K562 (cell line): ENCODE data around the gene KCTD21. TPM values are rescaled to one million over a fixed set of nuclear protein-coding genes. Genes with fewer than 3 reads are reported as not detected.

Source experiments
- CEBPG ChIP-seq, 3 experiments: fragments of 200-800 bp in 1 of 3; sonication (Bioruptor generic) in 1 of 3; sonication (generic) in 1 of 3; formaldehyde crosslinking in 1 of 3; IDR thresholded peaks in 2 of 3; conservative IDR thresholded peaks in 1 of 3; 2 replicates each; pipeline versions ENCODE4 v1.6.1 to v1.8.0; 2016 to 2022; ENCODE audit warnings: missing compliant biosample characterization in 2 of 3, missing genetic modification characterization in 2 of 3, mild to moderate bottlenecking in 1 of 3, missing genetic modification reagents in 1 of 3
- CREM ChIP-seq: IDR thresholded peaks from 2 replicates; pipeline ENCODE4 v1.6.1; 2014; ENCODE audit warnings: antibody characterized with exemption, low read depth
- PHTF2 ChIP-seq: fragments of 250-450 bp; sonication (Bioruptor Pico); IDR thresholded peaks from 2 replicates; pipeline ENCODE4 v1.5.0; 2021; ENCODE audit warnings: mild to moderate bottlenecking
- ZNF830 ChIP-seq: fragments of 250-450 bp; sonication (Bioruptor Pico); IDR thresholded peaks from 2 replicates; pipeline ENCODE4 v1.5.0; 2021; ENCODE audit warnings: mild to moderate bottlenecking
- polyA plus RNA-seq, 8 experiments: library from polyadenylated mRNA; depleted of rRNA in 4 of 8; stranded (reverse) in 5 of 8; unstranded in 3 of 8; fragments of >200 nt; fragmentation: Nextera tagmentation in 2 of 8; fragmentation: Illumina TruSeq in 1 of 8; extraction: Ambion mirVana in 2 of 8; extraction: Trizol in 1 of 8; gene quantifications; 2 replicates each; pipeline versions ENCODE4 v1.2.1 to v1.2.3, GENCODE V29; 2011 to 2014; ENCODE audit warnings: inconsistent platforms in 1 of 8, missing spikeins in 1 of 8
- total RNA-seq, 7 experiments: library from RNA; depleted of rRNA in 6 of 7; stranded (reverse); fragments of >200 nt in 6 of 7; fragmentation: Illumina TruSeq in 2 of 7; extraction: Trizol in 2 of 7; gene quantifications; 2 replicates each; pipeline versions ENCODE4 v1.2.1 to v1.2.3, GENCODE V29; 2011 to 2021; ENCODE audit warnings: low replicate concordance in 1 of 7
- TF ChIP-seq, protein P1 (sequence below), 2 experiments: fragments of 450-650 bp in 1 of 2; IDR thresholded peaks; 2 replicates each; pipeline ENCODE4 v1.6.1; 2011 to 2017; ENCODE audit warnings: low read depth in 2 of 2, antibody characterized with exemption in 1 of 2, borderline replicate concordance in 1 of 2, low read length in 1 of 2, mild to moderate bottlenecking in 1 of 2, mixed read lengths in 1 of 2; ENCODE audit not compliant: control insufficient read depth in 1 of 2
- TF ChIP-seq, protein P2 (sequence below): fragments of 200-800 bp; sonication (Bioruptor generic); IDR thresholded peaks from 2 replicates; pipeline ENCODE4 v1.6.1; 2016; ENCODE audit warnings: missing genetic modification characterization, missing compliant biosample characterization
- TF ChIP-seq, protein P3 (sequence below): IDR thresholded peaks from 2 replicates; pipeline ENCODE4 v1.6.1; 2016; ENCODE audit warnings: missing genetic modification characterization, missing compliant biosample characterization
- TF ChIP-seq, protein P4 (sequence below), 2 experiments: IDR thresholded peaks in 1 of 2; conservative IDR thresholded peaks in 1 of 2; 2 replicates each; pipeline ENCODE4 v1.6.1; 2016; ENCODE audit warnings: low read depth in 2 of 2, mild to moderate bottlenecking in 1 of 2, missing compliant biosample characterization in 1 of 2, missing genetic modification characterization in 1 of 2, moderate library complexity in 1 of 2
- TF ChIP-seq, protein P5 (sequence below), 2 experiments: IDR thresholded peaks; 2 replicates each; pipeline ENCODE4 v1.6.1; 2012; ENCODE audit warnings: improper control_type of control experiment in 2 of 2, low read depth in 2 of 2, low read length in 2 of 2, borderline replicate concordance in 1 of 2

KCTD21 gene
- total and polyA plus RNA-seq, 9 of the 15 experiments (the other 6 are each of a cell fraction or from before 2014, with no cell fraction given), result 0.34 to 5.4 (median 1.9) TPM

DNA sequence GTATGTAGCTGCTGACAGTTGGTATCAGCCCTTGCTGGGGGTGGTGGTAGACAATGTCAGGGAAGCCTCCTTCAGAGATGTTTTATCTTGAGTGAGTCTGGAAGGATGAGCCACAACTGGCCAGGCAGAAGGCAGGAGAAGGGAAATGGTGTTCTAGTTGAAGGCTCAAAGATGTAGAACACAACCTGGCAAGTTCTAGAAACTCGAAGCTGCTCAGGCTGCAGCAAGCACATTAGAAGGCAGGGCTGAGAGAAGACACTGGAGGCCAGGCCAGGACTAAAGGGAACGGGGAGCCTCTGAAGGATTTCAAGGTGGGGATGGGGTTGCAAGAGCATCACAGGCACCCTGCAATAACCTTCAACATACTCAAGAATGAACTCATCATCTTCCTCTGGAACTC lies 40.7 kb upstream of the KCTD21 start (continued):
- TF ChIP-seq, protein P1, sequence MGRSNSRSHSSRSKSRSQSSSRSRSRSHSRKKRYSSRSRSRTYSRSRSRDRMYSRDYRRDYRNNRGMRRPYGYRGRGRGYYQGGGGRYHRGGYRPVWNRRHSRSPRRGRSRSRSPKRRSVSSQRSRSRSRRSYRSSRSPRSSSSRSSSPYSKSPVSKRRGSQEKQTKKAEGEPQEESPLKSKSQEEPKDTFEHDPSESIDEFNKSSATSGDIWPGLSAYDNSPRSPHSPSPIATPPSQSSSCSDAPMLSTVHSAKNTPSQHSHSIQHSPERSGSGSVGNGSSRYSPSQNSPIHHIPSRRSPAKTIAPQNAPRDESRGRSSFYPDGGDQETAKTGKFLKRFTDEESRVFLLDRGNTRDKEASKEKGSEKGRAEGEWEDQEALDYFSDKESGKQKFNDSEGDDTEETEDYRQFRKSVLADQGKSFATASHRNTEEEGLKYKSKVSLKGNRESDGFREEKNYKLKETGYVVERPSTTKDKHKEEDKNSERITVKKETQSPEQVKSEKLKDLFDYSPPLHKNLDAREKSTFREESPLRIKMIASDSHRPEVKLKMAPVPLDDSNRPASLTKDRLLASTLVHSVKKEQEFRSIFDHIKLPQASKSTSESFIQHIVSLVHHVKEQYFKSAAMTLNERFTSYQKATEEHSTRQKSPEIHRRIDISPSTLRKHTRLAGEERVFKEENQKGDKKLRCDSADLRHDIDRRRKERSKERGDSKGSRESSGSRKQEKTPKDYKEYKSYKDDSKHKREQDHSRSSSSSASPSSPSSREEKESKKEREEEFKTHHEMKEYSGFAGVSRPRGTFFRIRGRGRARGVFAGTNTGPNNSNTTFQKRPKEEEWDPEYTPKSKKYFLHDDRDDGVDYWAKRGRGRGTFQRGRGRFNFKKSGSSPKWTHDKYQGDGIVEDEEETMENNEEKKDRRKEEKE (IDR thresholded peaks at IDR 0.05; ENCODE audit: borderline replicate concordance in 1 of 2, control insufficient read depth in 1 of 2, low read depth in 2 of 2, low read length in 1 of 2), result no peak
- TF ChIP-seq PHTF2 (no peak), CREM (no peak), ZNF830 (CRISPR knock-in tag) (no peak), CEBPG (CRISPR knock-in tag; IDR thresholded peaks at IDR 0.05) (no peak), CEBPG (tag; conservative IDR thresholded peaks at IDR 0.05 in 1 of 2, IDR thresholded peaks at IDR 0.05 in 1 of 2) (no peak)
- TF ChIP-seq, protein P2, sequence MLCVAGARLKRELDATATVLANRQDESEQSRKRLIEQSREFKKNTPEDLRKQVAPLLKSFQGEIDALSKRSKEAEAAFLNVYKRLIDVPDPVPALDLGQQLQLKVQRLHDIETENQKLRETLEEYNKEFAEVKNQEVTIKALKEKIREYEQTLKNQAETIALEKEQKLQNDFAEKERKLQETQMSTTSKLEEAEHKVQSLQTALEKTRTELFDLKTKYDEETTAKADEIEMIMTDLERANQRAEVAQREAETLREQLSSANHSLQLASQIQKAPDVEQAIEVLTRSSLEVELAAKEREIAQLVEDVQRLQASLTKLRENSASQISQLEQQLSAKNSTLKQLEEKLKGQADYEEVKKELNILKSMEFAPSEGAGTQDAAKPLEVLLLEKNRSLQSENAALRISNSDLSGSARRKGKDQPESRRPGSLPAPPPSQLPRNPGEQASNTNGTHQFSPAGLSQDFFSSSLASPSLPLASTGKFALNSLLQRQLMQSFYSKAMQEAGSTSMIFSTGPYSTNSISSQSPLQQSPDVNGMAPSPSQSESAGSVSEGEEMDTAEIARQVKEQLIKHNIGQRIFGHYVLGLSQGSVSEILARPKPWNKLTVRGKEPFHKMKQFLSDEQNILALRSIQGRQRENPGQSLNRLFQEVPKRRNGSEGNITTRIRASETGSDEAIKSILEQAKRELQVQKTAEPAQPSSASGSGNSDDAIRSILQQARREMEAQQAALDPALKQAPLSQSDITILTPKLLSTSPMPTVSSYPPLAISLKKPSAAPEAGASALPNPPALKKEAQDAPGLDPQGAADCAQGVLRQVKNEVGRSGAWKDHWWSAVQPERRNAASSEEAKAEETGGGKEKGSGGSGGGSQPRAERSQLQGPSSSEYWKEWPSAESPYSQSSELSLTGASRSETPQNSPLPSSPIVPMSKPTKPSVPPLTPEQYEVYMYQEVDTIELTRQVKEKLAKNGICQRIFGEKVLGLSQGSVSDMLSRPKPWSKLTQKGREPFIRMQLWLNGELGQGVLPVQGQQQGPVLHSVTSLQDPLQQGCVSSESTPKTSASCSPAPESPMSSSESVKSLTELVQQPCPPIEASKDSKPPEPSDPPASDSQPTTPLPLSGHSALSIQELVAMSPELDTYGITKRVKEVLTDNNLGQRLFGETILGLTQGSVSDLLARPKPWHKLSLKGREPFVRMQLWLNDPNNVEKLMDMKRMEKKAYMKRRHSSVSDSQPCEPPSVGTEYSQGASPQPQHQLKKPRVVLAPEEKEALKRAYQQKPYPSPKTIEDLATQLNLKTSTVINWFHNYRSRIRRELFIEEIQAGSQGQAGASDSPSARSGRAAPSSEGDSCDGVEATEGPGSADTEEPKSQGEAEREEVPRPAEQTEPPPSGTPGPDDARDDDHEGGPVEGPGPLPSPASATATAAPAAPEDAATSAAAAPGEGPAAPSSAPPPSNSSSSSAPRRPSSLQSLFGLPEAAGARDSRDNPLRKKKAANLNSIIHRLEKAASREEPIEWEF (CRISPR knock-in tag), result no peak
- TF ChIP-seq, protein P3, sequence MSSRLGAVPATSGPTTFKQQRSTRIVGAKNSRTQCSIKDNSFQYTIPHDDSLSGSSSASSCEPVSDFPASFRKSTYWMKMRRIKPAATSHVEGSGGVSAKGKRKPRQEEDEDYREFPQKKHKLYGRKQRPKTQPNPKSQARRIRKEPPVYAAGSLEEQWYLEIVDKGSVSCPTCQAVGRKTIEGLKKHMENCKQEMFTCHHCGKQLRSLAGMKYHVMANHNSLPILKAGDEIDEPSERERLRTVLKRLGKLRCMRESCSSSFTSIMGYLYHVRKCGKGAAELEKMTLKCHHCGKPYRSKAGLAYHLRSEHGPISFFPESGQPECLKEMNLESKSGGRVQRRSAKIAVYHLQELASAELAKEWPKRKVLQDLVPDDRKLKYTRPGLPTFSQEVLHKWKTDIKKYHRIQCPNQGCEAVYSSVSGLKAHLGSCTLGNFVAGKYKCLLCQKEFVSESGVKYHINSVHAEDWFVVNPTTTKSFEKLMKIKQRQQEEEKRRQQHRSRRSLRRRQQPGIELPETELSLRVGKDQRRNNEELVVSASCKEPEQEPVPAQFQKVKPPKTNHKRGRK (tag), result no peak
- TF ChIP-seq, protein P4, sequence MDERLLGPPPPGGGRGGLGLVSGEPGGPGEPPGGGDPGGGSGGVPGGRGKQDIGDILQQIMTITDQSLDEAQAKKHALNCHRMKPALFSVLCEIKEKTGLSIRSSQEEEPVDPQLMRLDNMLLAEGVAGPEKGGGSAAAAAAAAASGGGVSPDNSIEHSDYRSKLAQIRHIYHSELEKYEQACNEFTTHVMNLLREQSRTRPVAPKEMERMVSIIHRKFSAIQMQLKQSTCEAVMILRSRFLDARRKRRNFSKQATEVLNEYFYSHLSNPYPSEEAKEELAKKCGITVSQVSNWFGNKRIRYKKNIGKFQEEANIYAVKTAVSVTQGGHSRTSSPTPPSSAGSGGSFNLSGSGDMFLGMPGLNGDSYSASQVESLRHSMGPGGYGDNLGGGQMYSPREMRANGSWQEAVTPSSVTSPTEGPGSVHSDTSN (CRISPR knock-in tag; IDR thresholded peaks at IDR 0.05; ENCODE audit: low read depth), result no peak
- TF ChIP-seq, protein P4 (tag; conservative IDR thresholded peaks at IDR 0.05; ENCODE audit: low read depth), result no peak
- TF ChIP-seq, protein P5, sequence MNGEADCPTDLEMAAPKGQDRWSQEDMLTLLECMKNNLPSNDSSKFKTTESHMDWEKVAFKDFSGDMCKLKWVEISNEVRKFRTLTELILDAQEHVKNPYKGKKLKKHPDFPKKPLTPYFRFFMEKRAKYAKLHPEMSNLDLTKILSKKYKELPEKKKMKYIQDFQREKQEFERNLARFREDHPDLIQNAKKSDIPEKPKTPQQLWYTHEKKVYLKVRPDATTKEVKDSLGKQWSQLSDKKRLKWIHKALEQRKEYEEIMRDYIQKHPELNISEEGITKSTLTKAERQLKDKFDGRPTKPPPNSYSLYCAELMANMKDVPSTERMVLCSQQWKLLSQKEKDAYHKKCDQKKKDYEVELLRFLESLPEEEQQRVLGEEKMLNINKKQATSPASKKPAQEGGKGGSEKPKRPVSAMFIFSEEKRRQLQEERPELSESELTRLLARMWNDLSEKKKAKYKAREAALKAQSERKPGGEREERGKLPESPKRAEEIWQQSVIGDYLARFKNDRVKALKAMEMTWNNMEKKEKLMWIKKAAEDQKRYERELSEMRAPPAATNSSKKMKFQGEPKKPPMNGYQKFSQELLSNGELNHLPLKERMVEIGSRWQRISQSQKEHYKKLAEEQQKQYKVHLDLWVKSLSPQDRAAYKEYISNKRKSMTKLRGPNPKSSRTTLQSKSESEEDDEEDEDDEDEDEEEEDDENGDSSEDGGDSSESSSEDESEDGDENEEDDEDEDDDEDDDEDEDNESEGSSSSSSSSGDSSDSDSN (IDR thresholded peaks at IDR 0.05; ENCODE audit: borderline replicate concordance in 1 of 2, low read depth in 2 of 2, low read length in 2 of 2), result no peak
